ENCODE data around the gene DLG5. TPM values are rescaled to one million over a fixed set of nuclear protein-coding genes. Genes with fewer than 3 reads are reported as not detected.

DLG5 gene
- total and polyA plus RNA-seq, 4 donors, result 1.2 to 7.1 (median 4.6) TPM

- H3K4me1 ChIP-seq (ENCODE audit: control insufficient read depth in 4 of 4, insufficient read depth in 4 of 4, low read length in 3 of 4), result peaks cover 0 to 1% (median 0%) of the 10 kb centered on the region in 4 donors
- no peak overlapping the region for H3K27ac ChIP-seq (ENCODE audit: low read depth in 1 of 2, low read length in 2 of 2)
- 87% methylated on average over 6 of the region's 6 CpGs for WGBS
Measured at GRCh38 chr10:77861366-77861765, 65.2 kb downstream of the DLG5 start.

More at GRCh38 chr10:77861366-77861765, 65.2 kb downstream of the DLG5 start:
- H3K4me3 ChIP-seq (ENCODE audit: low read depth in 1 of 3, low read length in 3 of 3), result no peak overlapping the region
- TF ChIP-seq NR2F2 (IDR thresholded peaks at IDR 0.05), result no peak
- no peak for TF ChIP-seq RAD21 (IDR thresholded peaks at IDR 0.05)
- TF ChIP-seq HNF4A (conservative IDR thresholded peaks at IDR 0.05), result no peak
- no peak for TF ChIP-seq FOXA2 (IDR thresholded peaks at IDR 0.05)
- no peak for TF ChIP-seq HNF4G (IDR thresholded peaks at IDR 0.05)
- no peak for TF ChIP-seq JUND (IDR thresholded peaks at IDR 0.05)
- no peak for TF ChIP-seq SP1 (IDR thresholded peaks at IDR 0.05)
- no peak for TF ChIP-seq ATF3 (IDR thresholded peaks at IDR 0.05)
- TF ChIP-seq CTCF (IDR thresholded peaks at IDR 0.05; ENCODE audit: low read depth, low read length, missing input control), result no peak
- TF ChIP-seq EGR1 (IDR thresholded peaks at IDR 0.05; ENCODE audit: low read depth in 2 of 2), result no peak
- TF ChIP-seq ZBTB33 (IDR thresholded peaks at IDR 0.05), result no peak
- TF ChIP-seq FOXA1 (IDR thresholded peaks at IDR 0.05), result no peak
- no peak for TF ChIP-seq TAF1 (conservative IDR thresholded peaks at IDR 0.05)
- TF ChIP-seq REST (IDR thresholded peaks at IDR 0.05), result no peak
- TF ChIP-seq MAX (IDR thresholded peaks at IDR 0.05), result no peak
- no peak for TF ChIP-seq RXRA (IDR thresholded peaks at IDR 0.05)
- no peak for TF ChIP-seq GABPA (IDR thresholded peaks at IDR 0.05 in 1 of 2, conservative IDR thresholded peaks at IDR 0.05 in 1 of 2)
- no peaks in the 10 kb centered on the region for H3K27me3 ChIP-seq (ENCODE audit: control insufficient read depth in 4 of 4, insufficient read depth in 4 of 4, low read length in 3 of 4)
- peaks cover 0 to 6% (median 0%) of the 10 kb centered on the region in 4 donors for H3K36me3 ChIP-seq (ENCODE audit: control insufficient read depth in 4 of 4, insufficient read depth in 3 of 4, low read depth in 1 of 4, low read length in 3 of 4)
- DNase-seq (ENCODE audit: low spot score), result no peak
- no peak overlapping the region for H3K9ac ChIP-seq (ENCODE audit: low read depth in 1 of 2, low read length in 2 of 2)
- no peaks in the 10 kb centered on the region for H3K9me3 ChIP-seq (ENCODE audit: control insufficient read depth in 4 of 4, low read length in 3 of 4)
